HepG2 (cell line): ENCODE results near the gene CSNK1E. TPM values are rescaled to one million over a fixed set of nuclear protein-coding genes. Genes with fewer than 3 reads are reported as not detected.

Experiments used
- ATAC-seq: fragments of 200-7000 bp; cut with Tn5 transposase; 3 replicates; pipeline ENCODE4 v1.9.1; 2020; ENCODE audit warnings: mild to moderate bottlenecking, moderate library complexity
- BruUV-seq: library from RNA; stranded (reverse); fragments of 400-500 nt; replicated peaks from 2 replicates; lab custom pipeline; 2021; lab: Mats Ljungman, UMichigan
- CTCF ChIA-PET: fragments of 300-600 bp; formaldehyde crosslinking; extraction: SDS; loops from one replicate; lab custom pipeline; 2021; ENCODE audit warnings: low total read pairs, inconsistent platforms, low intra/inter-chr PET ratio; lab: Yijun Ruan, JAX
- POLR2A ChIA-PET: fragments of 350-600 bp; sonication (Branson Sonifier 250); formaldehyde crosslinking; loops from one replicate; lab custom pipeline; 2020; ENCODE audit warnings: antibody characterized with exemption, inconsistent platforms; lab: Yijun Ruan, JAX
- DNase-seq: peaks from one replicate; pipeline ENCODE4 v3.0.0-alpha.2; 2015; ENCODE audit warnings: low spot score
- FAIRE-seq: peaks from 3 replicates; lab custom pipeline; 2011; peaks lifted over from hg19 to GRCh38; lab: Jason Lieb, UNC
- H2AFZ ChIP-seq: one replicate; pipeline ENCODE4 v1.6.1; 2011; ENCODE audit warnings: low read length, inconsistent platforms
- H3K27ac ChIP-seq: fragments of 300-600 bp; 3 replicates; pipeline ENCODE4 v1.8.0; 2011; ENCODE audit warnings: mixed run types, mild to moderate bottlenecking, mixed read lengths, low read length, inconsistent platforms; ENCODE audit not compliant: insufficient read depth; ENCODE audit errors: extremely low read length
- H3K27me3 ChIP-seq, 2 experiments: fragments of 200-600 bp in 1 of 2; 2 replicates in 1 of 2; 3 replicates in 1 of 2; pipeline versions ENCODE4 v1.6.0 to v1.8.0; 2011; ENCODE audit warnings: low read length in 2 of 2, mild to moderate bottlenecking in 2 of 2, moderate library complexity in 2 of 2, inconsistent platforms in 1 of 2; ENCODE audit not compliant: insufficient read depth in 2 of 2, control insufficient read depth in 1 of 2
- H3K36me3 ChIP-seq, 2 experiments: fragments of 200-600 bp in 1 of 2; replicated peaks in 1 of 2; 2 replicates in 1 of 2; 3 replicates in 1 of 2; pipeline versions ENCODE4 v1.5.1 to v1.8.0; 2011; ENCODE audit warnings: low read length in 2 of 2, inconsistent platforms in 1 of 2; ENCODE audit not compliant: insufficient read depth in 2 of 2, control insufficient read depth in 1 of 2
- H3K4me1 ChIP-seq: 2 replicates; pipeline ENCODE4 v1.5.1; 2012; ENCODE audit warnings: low read length, inconsistent platforms; ENCODE audit not compliant: insufficient read depth
- H3K4me2 ChIP-seq: 2 replicates; pipeline ENCODE4 v1.6.0; 2011; ENCODE audit warnings: low read depth, low read length, inconsistent platforms
- H3K4me3 ChIP-seq, 3 experiments: fragments of 200-600 bp in 1 of 3; sonication (generic), shearing (Covaris generic) in 1 of 3; replicated peaks in 1 of 3; 2 replicates each; pipeline ENCODE4 v1.5.1; 2011 to 2016; ENCODE audit warnings: low read length in 3 of 3, inconsistent platforms in 2 of 3, low read depth in 2 of 3, mild to moderate bottlenecking in 2 of 3, control low read depth in 1 of 3, mixed read lengths in 1 of 3; ENCODE audit not compliant: insufficient read depth in 1 of 3
- H3K79me2 ChIP-seq: one replicate; pipeline ENCODE4 v1.6.1; 2011; ENCODE audit warnings: low read length, inconsistent platforms; ENCODE audit not compliant: insufficient read depth
- H3K9ac ChIP-seq: 2 replicates; pipeline ENCODE4 v1.6.0; 2011; ENCODE audit warnings: mild to moderate bottlenecking, low read depth, low read length, inconsistent platforms; ENCODE audit not compliant: insufficient read depth
- H3K9me3 ChIP-seq: 2 replicates; pipeline ENCODE4 v1.5.1; 2012; ENCODE audit warnings: mild to moderate bottlenecking, low read length
- H4K20me1 ChIP-seq: 2 replicates; pipeline ENCODE4 v1.6.0; 2011; ENCODE audit warnings: inconsistent platforms, mild to moderate bottlenecking, low read length, moderate library complexity; ENCODE audit not compliant: insufficient read depth
- AHDC1 ChIP-seq: sonication (generic); formaldehyde crosslinking; IDR thresholded peaks from 2 replicates; pipeline ENCODE4 v1.5.1; 2020; ENCODE audit warnings: mild to moderate bottlenecking, missing genetic modification reagents, borderline replicate concordance
- ARNT2 ChIP-seq: sonication (generic); formaldehyde crosslinking; IDR thresholded peaks from 2 replicates; pipeline ENCODE4 v1.8.0; 2022; ENCODE audit warnings: mild to moderate bottlenecking, low read depth, missing genetic modification reagents, moderate library complexity
- CENPX ChIP-seq: sonication (generic); formaldehyde crosslinking; IDR thresholded peaks from 2 replicates; pipeline ENCODE4 v1.9.0; 2021; ENCODE audit warnings: mild to moderate bottlenecking, missing genetic modification reagents, moderate library complexity
- DPF2 ChIP-seq: sonication (generic); formaldehyde crosslinking; IDR thresholded peaks from 2 replicates; pipeline ENCODE4 v1.4.0; 2020; ENCODE audit warnings: mild to moderate bottlenecking, low read depth, missing genetic modification reagents, borderline replicate concordance
- HMGXB3 ChIP-seq: sonication (generic); formaldehyde crosslinking; IDR thresholded peaks from 2 replicates; pipeline ENCODE4 v1.4.0; 2020; ENCODE audit warnings: missing genetic modification reagents, borderline replicate concordance
- ZNF564 ChIP-seq: sonication (generic); formaldehyde crosslinking; IDR thresholded peaks from 2 replicates; pipeline ENCODE4 v1.8.1; 2023; ENCODE audit warnings: mild to moderate bottlenecking, missing genetic modification reagents
- ZSCAN9 ChIP-seq: IDR thresholded peaks from 2 replicates; pipeline ENCODE4 v1.6.1; 2016; ENCODE audit warnings: borderline replicate concordance
- WGBS: methylation state at CpG from one replicate; pipeline ENCODE4 v1.1.6; 2017; ENCODE audit warnings: low lambda C conversion rate; 5-methylcytosine and 5-hydroxymethylcytosine counted together
- in situ Hi-C: cut with HindIII; loops from 2 replicates; pipeline ENCODE4 v1.10.0; 2017; ENCODE audit warnings: low pct_unique_long_range_greater_than_20kb; ENCODE audit not compliant: extremely low pct_ligation_motif_present
- intact Hi-C: fragments of 100-400 bp; cut with micrococcal nuclease; formaldehyde crosslinking; loops from one replicate; pipeline ENCODE4 v1.10.0; 2022; ENCODE audit not compliant: unreplicated experiment
- polyA plus RNA-seq, 8 experiments: library from polyadenylated mRNA; depleted of rRNA in 3 of 8; stranded (reverse) in 7 of 8; unstranded in 1 of 8; fragments of >200 nt; fragmentation: Illumina TruSeq in 4 of 8; extraction: Trizol in 4 of 8; gene quantifications; 2 replicates each; pipeline versions ENCODE4 v1.2.1 to v1.2.3, GENCODE V29; 2011 to 2016; ENCODE audit warnings: low read depth in 4 of 8, missing spikeins in 1 of 8, mixed read lengths in 1 of 8; ENCODE audit not compliant: insufficient read depth in 1 of 8
- total RNA-seq, 5 experiments: library from RNA; depleted of rRNA; stranded (reverse); fragments of >200 nt; fragmentation: Illumina TruSeq; extraction: Trizol; gene quantifications; 2 replicates each; pipeline ENCODE4 v1.2.3, GENCODE V29; 2016; ENCODE audit warnings: low read depth in 1 of 5
- TF ChIP-seq, protein P1 (sequence below): sonication (generic); formaldehyde crosslinking; IDR thresholded peaks from 2 replicates; pipeline ENCODE4 v1.4.0; 2020; ENCODE audit warnings: missing genetic modification reagents

CSNK1E gene
- total and polyA plus RNA-seq, 2 of the 13 experiments (the other 11 are each of a cell fraction or from before 2014, with no cell fraction given), result 34.7 to 129 TPM

DNA sequence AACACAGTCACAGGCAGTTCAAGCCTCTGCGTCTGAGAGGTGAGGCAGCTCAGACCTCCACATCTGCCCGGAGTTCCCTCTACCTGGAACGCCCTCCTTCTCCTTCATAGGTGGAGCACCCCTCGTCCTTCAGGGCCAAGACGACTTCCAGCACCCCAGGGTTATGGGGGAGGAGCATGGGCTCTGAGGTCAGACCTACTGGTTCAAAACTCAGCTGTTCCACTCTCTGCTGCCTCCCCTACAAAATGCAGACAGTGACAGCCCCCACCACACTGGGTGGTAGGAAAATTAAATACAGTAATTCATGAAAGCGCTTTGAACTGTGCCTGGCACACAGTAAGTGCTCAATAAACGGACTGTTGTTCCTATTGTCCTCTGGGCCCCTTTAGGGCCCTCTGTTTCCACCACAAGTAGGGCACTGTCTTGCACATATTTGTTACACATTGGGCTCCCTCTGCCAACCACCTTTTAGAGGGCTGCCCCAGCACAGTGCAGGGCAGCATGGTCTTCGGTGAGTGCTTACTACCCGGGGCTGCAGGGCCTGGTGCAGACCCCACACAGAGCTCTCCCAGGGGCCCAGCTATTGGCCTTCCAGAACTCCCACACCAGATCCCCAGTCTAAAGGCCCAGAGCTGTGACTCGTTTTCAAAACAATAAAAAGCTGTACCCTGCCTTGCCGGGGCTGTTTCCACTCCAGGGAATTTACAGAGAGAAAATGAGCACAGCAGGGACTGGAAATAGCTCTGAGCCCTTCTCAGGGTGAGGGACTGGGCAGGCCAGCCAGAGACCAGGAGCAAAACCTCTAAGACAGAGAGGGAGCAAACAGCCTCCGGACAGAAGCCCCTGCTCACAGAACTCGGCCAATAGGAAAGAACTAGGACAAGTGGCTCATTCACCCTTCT lies 46.9 kb downstream of the CSNK1E start:
- ChIA-PET POLR2A (interaction anchor here (1.6 kb wide), 1 partner anchor 13 kb away, joined by 3 read pairs; no protein-coding TSS in a partner anchor), CTCF (no interaction called here)
- BruUV-seq, result no TSS peak
- 71% methylated on average over 12 of the region's 13 CpGs for WGBS
- Histone ChIP-seq H3K4me1 (peaks cover 62% of the 10 kb centered on the region), H3K27ac (no peak overlapping the region), H3K79me2 (peaks cover 58% of the 10 kb centered on the region), H3K4me3 (no peak overlapping the region), H3K27me3 (peaks cover 0 to 4% of the 10 kb centered on the region in 2 experiments; a peak in 3 of 5 replicates), H3K36me3 (peaks cover 3 to 4% of the 10 kb centered on the region in 2 experiments; a peak in 1 of 5 replicates), H4K20me1 (peaks cover 14% of the 10 kb centered on the region; the same call in 1 of the 2 replicates), H3K4me2 (peak overlapping the region; percentile 8; the same call in 1 of the 2 replicates), H2AFZ (no peak overlapping the region), H3K9ac (no peak overlapping the region), H3K9me3 (no peaks in the 10 kb centered on the region)
- in situ Hi-C loops (no loop called here), intact Hi-C loops (no loop called here)
- no peak for DNase-seq
- no peak for ATAC-seq
- FAIRE-seq, result no peak
- TF ChIP-seq DPF2 (CRISPR knock-in tag) (no peak), CENPX (CRISPR knock-in tag) (no peak), ARNT2 (CRISPR knock-in tag) (no peak), AHDC1 (CRISPR knock-in tag) (no peak), ZSCAN9 (CRISPR knock-in tag) (no peak), ZNF564 (CRISPR knock-in tag) (no peak), HMGXB3 (CRISPR knock-in tag) (no peak)
- TF ChIP-seq, protein P1, sequence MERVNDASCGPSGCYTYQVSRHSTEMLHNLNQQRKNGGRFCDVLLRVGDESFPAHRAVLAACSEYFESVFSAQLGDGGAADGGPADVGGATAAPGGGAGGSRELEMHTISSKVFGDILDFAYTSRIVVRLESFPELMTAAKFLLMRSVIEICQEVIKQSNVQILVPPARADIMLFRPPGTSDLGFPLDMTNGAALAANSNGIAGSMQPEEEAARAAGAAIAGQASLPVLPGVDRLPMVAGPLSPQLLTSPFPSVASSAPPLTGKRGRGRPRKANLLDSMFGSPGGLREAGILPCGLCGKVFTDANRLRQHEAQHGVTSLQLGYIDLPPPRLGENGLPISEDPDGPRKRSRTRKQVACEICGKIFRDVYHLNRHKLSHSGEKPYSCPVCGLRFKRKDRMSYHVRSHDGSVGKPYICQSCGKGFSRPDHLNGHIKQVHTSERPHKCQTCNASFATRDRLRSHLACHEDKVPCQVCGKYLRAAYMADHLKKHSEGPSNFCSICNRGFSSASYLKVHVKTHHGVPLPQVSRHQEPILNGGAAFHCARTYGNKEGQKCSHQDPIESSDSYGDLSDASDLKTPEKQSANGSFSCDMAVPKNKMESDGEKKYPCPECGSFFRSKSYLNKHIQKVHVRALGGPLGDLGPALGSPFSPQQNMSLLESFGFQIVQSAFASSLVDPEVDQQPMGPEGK, result no peak
